RPMI8226 (cell line): ENCODE results near the gene UGT2B17.
"Not testable (repeated sequence)": the region's sequence is repeated elsewhere in the genome, so short reads cannot be mapped to it uniquely, and the experiment has no call there.

ENCODE experiments used
- DNase-seq: peaks from one replicate; pipeline ENCODE4 v3.0.0-alpha.2; 2015

The UGT2B17 gene

GRCh38 chr4:68568535-68568934, 7.6 kb downstream of the UGT2B17 start:
- DNase-seq, result not testable (repeated sequence)

GRCh38 chr4:68566364-68566763, 9.8 kb downstream of the UGT2B17 start:
- not testable (repeated sequence) for DNase-seq

GRCh38 chr4:68565082-68565481, 11.0 kb downstream of the UGT2B17 start:
- DNase-seq, result not testable (repeated sequence)

GRCh38 chr4:68560364-68561070, 15.6 kb downstream of the UGT2B17 start:
- not testable (repeated sequence) for DNase-seq

- DNase-seq, result not testable (repeated sequence)
Measured at GRCh38 chr4:68553830-68554229, 22.3 kb downstream of the UGT2B17 start.

GRCh38 chr4:68552818-68553811, 23.0 kb downstream of the UGT2B17 start:
- DNase-seq, result not testable (repeated sequence)

GRCh38 chr4:68542742-68543141, 33.4 kb downstream of the UGT2B17 start:
- not testable (repeated sequence) for DNase-seq

GRCh38 chr4:68536375-68536774, 39.7 kb downstream of the UGT2B17 start:
- no peak for DNase-seq

- DNase-seq, result no peak
Measured at GRCh38 chr4:68535974-68536373, 40.1 kb downstream of the UGT2B17 start.

- DNase-seq, result not testable (repeated sequence)
Measured at GRCh38 chr4:68522232-68522631, 53.9 kb downstream of the UGT2B17 start.

GRCh38 chr4:68520985-68521384, 55.1 kb downstream of the UGT2B17 start:
- no peak for DNase-seq

GRCh38 chr4:68518889-68519288, 57.2 kb downstream of the UGT2B17 start:
- no peak for DNase-seq

GRCh38 chr4:68505452-68505851, 70.7 kb downstream of the UGT2B17 start:
- DNase-seq, result not testable (repeated sequence)

GRCh38 chr4:68504836-68505235, 71.3 kb downstream of the UGT2B17 start:
- DNase-seq, result not testable (repeated sequence)

GRCh38 chr4:68503462-68503861, 72.7 kb downstream of the UGT2B17 start:
- not testable (repeated sequence) for DNase-seq

- DNase-seq, result no peak
Measured at GRCh38 chr4:68499021-68499420, 77.1 kb downstream of the UGT2B17 start.

- DNase-seq, result peak; percentile 49
Measured at GRCh38 chr4:68498413-68499007, 77.6 kb downstream of the UGT2B17 start.

- peak; percentile 2 for DNase-seq
Measured at GRCh38 chr4:68494688-68495087, 81.4 kb downstream of the UGT2B17 start.

GRCh38 chr4:68490826-68491457, 85.2 kb downstream of the UGT2B17 start:
- peak; percentile 57 for DNase-seq

- no peak for DNase-seq
Measured at GRCh38 chr4:68489338-68489737, 86.8 kb downstream of the UGT2B17 start.
